ENCODE measurements around the gene TMA7B. TPM values are rescaled to one million over a fixed set of nuclear protein-coding genes. Genes with fewer than 3 reads are reported as not detected.

Gene TMA7B
- polyA plus RNA-seq, 1 experiment: not detected

DNA sequence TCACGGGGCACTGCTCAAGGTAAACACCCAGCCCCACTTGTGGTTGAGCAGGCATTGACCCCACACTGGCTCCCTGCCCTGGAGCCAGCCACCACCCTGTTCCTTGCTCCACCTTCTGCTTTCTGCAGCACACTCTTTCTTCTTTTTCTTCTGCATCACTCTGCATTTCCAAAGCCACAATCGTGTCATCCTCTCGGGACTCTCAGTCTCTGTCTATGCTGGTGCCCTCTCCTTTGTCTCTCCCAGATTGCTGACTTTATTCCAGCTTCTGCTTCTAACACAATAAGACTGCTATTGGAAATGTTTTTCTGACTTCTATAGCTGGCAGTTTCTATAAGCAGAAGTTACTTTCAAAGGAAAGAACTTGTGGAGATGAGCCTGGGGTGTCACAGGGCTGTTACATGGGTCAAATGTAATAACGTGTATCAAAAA, 44.9 kb upstream of the TMA7B start:
- Histone ChIP-seq H3K9me3 (ENCODE audit: control insufficient read depth, insufficient read depth, low read length) (no peaks in the 10 kb centered on the region), H3K27ac (ENCODE audit: low read depth, low read length) (no peak overlapping the region), H3K4me3 (ENCODE audit: low read depth, low read length) (no peak overlapping the region), H3K27me3 (ENCODE audit: control insufficient read depth, insufficient read depth, low read length) (peaks cover 37% of the 10 kb centered on the region)
- TF ChIP-seq CTCF (IDR thresholded peaks at IDR 0.05; ENCODE audit: low read depth, low read length): no peak
- ChIA-PET POLR2A (no interaction called here), CTCF (no interaction called here)
- no peak for DNase-seq (ENCODE audit: low read depth, low spot score)

- Histone ChIP-seq H3K27me3 (ENCODE audit: control insufficient read depth, insufficient read depth, low read length) (peaks cover 42% of the 10 kb centered on the region), H3K27ac (ENCODE audit: low read depth, low read length) (no peak overlapping the region), H3K4me3 (ENCODE audit: low read depth, low read length) (no peak overlapping the region), H3K9me3 (ENCODE audit: control insufficient read depth, insufficient read depth, low read length) (no peaks in the 10 kb centered on the region)
- ChIA-PET CTCF (no interaction called here), POLR2A (no interaction called here)
- no peak for DNase-seq (ENCODE audit: low read depth, low spot score)
- no peak for TF ChIP-seq CTCF (IDR thresholded peaks at IDR 0.05; ENCODE audit: low read depth, low read length)
Observed at GRCh38 chr22:39916496-39916895, 43.7 kb upstream of the TMA7B start.

- DNase-seq (ENCODE audit: low read depth, low spot score): no peak
- peaks cover 48% of the 10 kb centered on the region for H3K27me3 ChIP-seq (ENCODE audit: control insufficient read depth, insufficient read depth, low read length)
- ChIA-PET CTCF (no interaction called here), POLR2A (no interaction called here)
- no peak overlapping the region for H3K4me3 ChIP-seq (ENCODE audit: low read depth, low read length)
- no peaks in the 10 kb centered on the region for H3K9me3 ChIP-seq (ENCODE audit: control insufficient read depth, insufficient read depth, low read length)
- no peak for TF ChIP-seq CTCF (IDR thresholded peaks at IDR 0.05; ENCODE audit: low read depth, low read length)
- no peak overlapping the region for H3K27ac ChIP-seq (ENCODE audit: low read depth, low read length)
Observed at GRCh38 chr22:39917197-39917643, 43.0 kb upstream of the TMA7B start.

- H3K27ac ChIP-seq (ENCODE audit: low read depth, low read length): no peak overlapping the region
- no peaks in the 10 kb centered on the region for H3K9me3 ChIP-seq (ENCODE audit: control insufficient read depth, insufficient read depth, low read length)
- POLR2A ChIA-PET: no interaction called here
- no peak for TF ChIP-seq CTCF (IDR thresholded peaks at IDR 0.05; ENCODE audit: low read depth, low read length)
- no peak for DNase-seq (ENCODE audit: low read depth, low spot score)
- H3K4me3 ChIP-seq (ENCODE audit: low read depth, low read length): no peak overlapping the region
- CTCF ChIA-PET: no interaction called here
- peaks cover 51% of the 10 kb centered on the region for H3K27me3 ChIP-seq (ENCODE audit: control insufficient read depth, insufficient read depth, low read length)
Observed at GRCh38 chr22:39917776-39918495, 42.3 kb upstream of the TMA7B start.

DNA sequence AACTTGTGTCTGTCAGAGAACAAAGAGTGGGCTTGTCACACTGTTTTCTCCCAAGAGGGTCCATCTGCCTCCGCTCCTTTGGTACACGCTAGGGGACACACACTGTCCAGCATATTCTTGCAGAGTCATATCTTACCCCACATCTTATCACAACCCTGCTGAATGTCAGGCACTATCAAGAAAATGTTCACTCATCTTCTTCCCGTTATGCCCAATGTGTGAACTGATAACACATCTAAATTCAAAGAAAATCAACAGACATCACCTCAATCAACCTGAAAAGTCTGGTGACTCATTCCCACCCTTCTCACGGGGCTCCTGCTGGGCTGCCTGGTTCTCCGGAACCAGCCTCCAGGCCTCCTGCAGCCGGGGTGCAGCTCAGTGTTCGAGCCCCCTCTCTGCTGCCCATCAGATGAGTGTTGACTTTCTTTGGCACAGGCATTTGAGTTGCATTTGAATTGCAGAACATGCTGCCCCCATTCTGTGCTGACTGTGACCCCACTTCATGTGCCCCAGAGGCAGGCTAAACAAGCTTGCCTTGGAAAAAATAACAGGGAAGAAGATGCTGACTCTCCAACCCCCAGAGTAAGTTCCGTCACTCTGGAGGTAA, 40.0 kb upstream of the TMA7B start:
- no peak for DNase-seq (ENCODE audit: low read depth, low spot score)
- TF ChIP-seq CTCF (IDR thresholded peaks at IDR 0.05; ENCODE audit: low read depth, low read length): no peak
- Histone ChIP-seq H3K27ac (ENCODE audit: low read depth, low read length) (no peak overlapping the region), H3K9me3 (ENCODE audit: control insufficient read depth, insufficient read depth, low read length) (no peaks in the 10 kb centered on the region), H3K27me3 (ENCODE audit: control insufficient read depth, insufficient read depth, low read length) (peaks cover 48% of the 10 kb centered on the region), H3K4me3 (ENCODE audit: low read depth, low read length) (no peak overlapping the region)
- ChIA-PET POLR2A (no interaction called here), CTCF (interaction anchor here (2.0 kb wide), 1 partner anchor 105 kb away, joined by 8 read pairs; no protein-coding TSS in a partner anchor)

Data from AG04450 (cell line).